Cardiac fibroblast (primary cell): ENCODE measurements around the gene RAB7A.

Source experiments
- DNase-seq, 2 donors: peaks; one replicate each; pipeline versions ENCODE4 v3.0.0 to v3.0.0-alpha.2; 2010; ENCODE audit warnings: low read depth in 2 of 2
- H3K4me3 ChIP-seq, 2 donors: replicated peaks in 1 of 2; 1 replicate in 1 of 2; 2 replicates in 1 of 2; pipeline ENCODE4 v1.5.1; 2011; ENCODE audit warnings: low read depth in 2 of 2, low read length in 2 of 2, mild to moderate bottlenecking in 2 of 2, moderate library complexity in 1 of 2
- CTCF ChIP-seq: IDR thresholded peaks from one replicate; pipeline ENCODE4 v1.5.1; 2011; ENCODE audit warnings: low read depth, mild to moderate bottlenecking, low read length, inconsistent platforms

The RAB7A gene

GRCh38 chr3:128702391-128702790 is 23.6 kb upstream of the RAB7A start:
- H3K4me3 ChIP-seq = no peak overlapping the region
- DNase-seq = no peak
- TF ChIP-seq CTCF = no peak

DNA sequence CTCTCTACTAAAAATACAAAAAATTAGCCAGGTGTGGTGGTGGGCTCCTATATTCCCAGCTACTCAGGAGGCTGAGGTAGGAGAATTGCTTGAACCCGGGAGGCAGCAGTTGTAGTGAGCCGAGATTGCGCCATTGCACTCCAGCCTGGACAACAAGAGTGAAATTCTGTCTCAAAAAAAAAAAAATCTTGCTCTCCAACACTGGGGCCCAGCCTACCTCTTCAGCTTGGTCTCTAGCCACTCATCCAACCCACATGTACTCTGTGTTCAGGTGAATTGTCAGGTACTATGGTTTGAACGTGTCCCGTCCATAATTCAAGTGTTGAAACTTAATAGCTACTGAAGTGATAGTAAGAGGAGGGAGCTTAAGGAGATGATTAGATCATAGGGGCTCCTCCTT is 22.4 kb upstream of the RAB7A start:
- no peak for TF ChIP-seq CTCF
- H3K4me3 ChIP-seq = no peak overlapping the region

DNA sequence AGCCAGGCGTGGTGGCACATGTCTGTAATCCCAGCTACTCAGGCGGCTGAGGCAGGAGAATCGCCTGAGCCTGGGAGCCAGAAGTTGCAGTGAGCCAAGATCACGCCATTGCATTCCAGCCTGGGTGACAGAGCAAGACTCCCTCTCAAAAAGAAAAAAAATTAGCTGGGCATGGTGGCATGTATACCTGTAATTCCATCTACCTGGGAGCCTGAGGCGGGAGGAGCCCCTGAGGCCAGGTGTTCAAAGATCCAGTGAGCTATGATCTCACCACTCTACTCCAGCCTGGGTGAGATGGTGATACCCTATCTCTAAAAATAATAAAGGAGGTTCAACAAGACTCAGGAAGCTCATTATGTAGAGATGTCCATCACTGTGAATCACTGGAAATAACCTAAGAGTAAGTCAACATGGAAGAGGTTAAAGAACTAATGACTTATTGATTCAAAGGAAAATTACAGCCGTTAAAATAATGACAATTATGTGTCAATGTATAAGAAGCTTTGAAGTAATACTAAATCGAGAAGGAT is 19.8 kb upstream of the RAB7A start:
- no peak for TF ChIP-seq CTCF
- H3K4me3 ChIP-seq = no peak overlapping the region
- DNase-seq = no peak

More for the DNA sequence above, 22.4 kb upstream of the RAB7A start:
- no peak for DNase-seq

GRCh38 chr3:128707928-128708494 is 18.0 kb upstream of the RAB7A start:
- TF ChIP-seq CTCF = no peak
- DNase-seq = no peak
- H3K4me3 ChIP-seq = no peak overlapping the region

DNA sequence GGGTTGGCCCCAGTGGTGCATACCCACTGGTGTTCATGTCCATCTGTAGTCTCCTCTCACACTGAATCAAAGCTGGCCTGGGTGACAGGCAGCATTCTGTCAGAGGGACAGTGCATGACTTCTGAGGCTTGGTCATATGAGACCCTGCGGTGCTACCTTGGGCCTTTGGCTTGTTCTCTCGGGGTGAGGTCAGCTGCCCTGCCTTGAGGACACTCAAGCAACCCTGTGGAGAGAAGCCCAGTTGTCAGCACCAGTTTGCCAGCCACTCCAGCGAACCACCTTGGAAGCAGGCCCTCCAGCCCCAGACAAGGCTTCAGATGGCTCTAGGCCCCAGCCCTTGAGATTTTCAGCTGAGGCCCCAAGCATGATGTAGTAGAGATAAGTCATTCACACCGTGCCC is 16.9 kb upstream of the RAB7A start:
- no peak overlapping the region for H3K4me3 ChIP-seq
- no peak for TF ChIP-seq CTCF
- DNase-seq = no peak

DNA sequence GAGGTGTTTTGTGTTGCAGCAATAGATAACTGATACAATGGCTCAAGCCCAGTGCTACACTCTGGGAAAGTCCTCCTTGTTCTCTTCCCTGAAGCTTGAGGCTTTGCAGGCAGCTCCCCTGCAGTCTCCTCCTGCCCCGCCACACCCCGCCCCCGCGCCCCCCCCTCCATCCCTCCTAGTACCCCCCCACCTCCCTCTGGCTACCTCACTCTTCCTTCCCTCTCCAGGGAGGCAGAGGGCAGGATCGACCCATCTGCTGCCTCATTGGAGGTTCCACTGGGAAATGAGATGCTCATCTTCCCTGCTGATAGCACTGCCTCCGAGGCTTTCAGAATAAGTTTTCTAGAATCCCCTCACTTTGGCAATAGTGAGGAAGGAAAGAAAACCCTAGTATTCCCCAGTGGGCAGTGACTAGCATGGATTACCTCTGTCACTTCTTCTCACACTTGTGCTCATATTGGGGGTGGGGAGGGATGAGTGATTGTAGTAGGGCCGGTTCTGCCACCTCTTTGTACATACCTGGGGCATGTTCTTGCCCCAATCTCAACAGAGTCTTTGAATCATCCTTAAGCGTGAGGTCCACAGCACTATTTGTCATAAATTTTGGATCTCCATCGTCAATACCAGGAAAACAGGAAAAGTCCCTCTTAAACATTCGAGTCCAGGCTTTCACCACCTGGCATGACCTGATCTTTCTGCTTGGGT is 16.3 kb upstream of the RAB7A start:
- no peak for TF ChIP-seq CTCF
- DNase-seq = no peak
- no peak overlapping the region for H3K4me3 ChIP-seq
